KMS-11 (cell line): ENCODE results near the gene CD248.

Source experiments
- H2AFZ ChIP-seq: fragments of 200-600 bp; sonication (generic); 2 replicates; pipeline ENCODE4 v1.6.1; 2016; ENCODE audit warnings: antibody characterized with exemption, mixed run types, low read depth
- H3K27ac ChIP-seq: fragments of 200-600 bp; sonication (generic); 2 replicates; pipeline ENCODE4 v1.6.1; 2016; ENCODE audit warnings: mild to moderate bottlenecking, mixed run types
- H3K27me3 ChIP-seq: fragments of 200-600 bp; sonication (generic); 2 replicates; pipeline ENCODE4 v1.6.1; 2017; ENCODE audit warnings: mild to moderate bottlenecking, low read depth, mixed run types, moderate library complexity; ENCODE audit not compliant: insufficient read depth
- H3K36me3 ChIP-seq: fragments of 200-600 bp; sonication (generic); 2 replicates; pipeline ENCODE4 v1.6.1; 2017; ENCODE audit warnings: mild to moderate bottlenecking, mixed run types; ENCODE audit not compliant: insufficient read depth
- H3K4me1 ChIP-seq: fragments of 200-600 bp; sonication (generic); 2 replicates; pipeline ENCODE4 v1.6.1; 2016; ENCODE audit warnings: mild to moderate bottlenecking, low read depth, mixed run types; ENCODE audit not compliant: poor library complexity, severe bottlenecking
- H3K4me2 ChIP-seq: fragments of 200-600 bp; sonication (generic); 2 replicates; pipeline ENCODE4 v1.7.0; 2016; ENCODE audit warnings: mild to moderate bottlenecking, mixed run types
- H3K4me3 ChIP-seq: fragments of 200-600 bp; sonication (generic); IDR thresholded peaks from 2 replicates; pipeline ENCODE4 v1.6.1; 2017; ENCODE audit warnings: low read depth, low read length, mixed read lengths; ENCODE audit not compliant: insufficient read depth
- H3K79me2 ChIP-seq: fragments of 200-600 bp; sonication (generic); 2 replicates; pipeline ENCODE4 v1.6.1; 2016; ENCODE audit warnings: low read depth, mixed run types; ENCODE audit not compliant: insufficient read depth
- H3K9ac ChIP-seq: fragments of 200-600 bp; sonication (generic); 2 replicates; pipeline ENCODE4 v1.6.1; 2016; ENCODE audit warnings: mild to moderate bottlenecking, mixed run types
- H4K20me1 ChIP-seq: fragments of 200-600 bp; sonication (generic); 2 replicates; pipeline ENCODE4 v1.6.1; 2016; ENCODE audit warnings: mild to moderate bottlenecking, mixed run types; ENCODE audit not compliant: insufficient read depth
- CTCF ChIP-seq: fragments of 200-600 bp; sonication (generic); conservative IDR thresholded peaks from 2 replicates; pipeline ENCODE4 v1.6.1; 2017; ENCODE audit warnings: low read depth, mild to moderate bottlenecking, antibody characterized with exemption, low read length, moderate library complexity, mixed read lengths

Gene CD248

GRCh38 chr11:66341502-66342126 is 24.8 kb upstream of the CD248 start:
- H2AFZ ChIP-seq: no peak overlapping the region
- TF ChIP-seq CTCF: no peak
- no peaks in the 10 kb centered on the region for H3K27me3 ChIP-seq
- no peak overlapping the region for H3K4me3 ChIP-seq
- peaks cover 18% of the 10 kb centered on the region; the same call in 1 of the 2 replicates for H3K79me2 ChIP-seq
- H4K20me1 ChIP-seq: no peaks in the 10 kb centered on the region
- peaks cover 18% of the 10 kb centered on the region for H3K4me1 ChIP-seq
- no peaks in the 10 kb centered on the region; the same call in 1 of the 2 replicates for H3K36me3 ChIP-seq
- H3K9ac ChIP-seq: no peak overlapping the region
- no peak overlapping the region for H3K27ac ChIP-seq
- H3K4me2 ChIP-seq: no peak overlapping the region

GRCh38 chr11:66340596-66341501 is 24.0 kb upstream of the CD248 start:
- H3K36me3 ChIP-seq: no peaks in the 10 kb centered on the region; the same call in 1 of the 2 replicates
- no peak overlapping the region for H2AFZ ChIP-seq
- no peaks in the 10 kb centered on the region for H3K27me3 ChIP-seq
- H3K4me3 ChIP-seq: no peak overlapping the region
- H4K20me1 ChIP-seq: no peaks in the 10 kb centered on the region
- no peak overlapping the region for H3K27ac ChIP-seq
- peaks cover 23% of the 10 kb centered on the region for H3K4me1 ChIP-seq
- peaks cover 18% of the 10 kb centered on the region; the same call in 1 of the 2 replicates for H3K79me2 ChIP-seq
- TF ChIP-seq CTCF: no peak
- H3K4me2 ChIP-seq: no peak overlapping the region
- no peak overlapping the region for H3K9ac ChIP-seq

- Histone ChIP-seq H2AFZ (no peak overlapping the region), H3K27ac (no peak overlapping the region), H3K79me2 (peaks cover 18% of the 10 kb centered on the region; the same call in 1 of the 2 replicates), H3K36me3 (no peaks in the 10 kb centered on the region; the same call in 1 of the 2 replicates), H3K9ac (no peak overlapping the region), H3K4me1 (peaks cover 15% of the 10 kb centered on the region), H3K4me2 (no peak overlapping the region), H4K20me1 (no peaks in the 10 kb centered on the region), H3K27me3 (no peaks in the 10 kb centered on the region), H3K4me3 (no peak overlapping the region)
- no peak for TF ChIP-seq CTCF
These were observed 23.0 kb upstream of the CD248 start for GRCh38 chr11:66339686-66340483.

- Histone ChIP-seq H3K4me1 (peaks cover 15% of the 10 kb centered on the region), H3K36me3 (no peaks in the 10 kb centered on the region; the same call in 1 of the 2 replicates), H3K9ac (no peak overlapping the region)
These were observed 22.4 kb upstream of the CD248 start for GRCh38 chr11:66339162-66339675.

More at GRCh38 chr11:66339162-66339675, 22.4 kb upstream of the CD248 start:
- Histone ChIP-seq H3K4me2 (no peak overlapping the region), H2AFZ (no peak overlapping the region), H3K79me2 (peaks cover 13% of the 10 kb centered on the region; the same call in 1 of the 2 replicates), H3K27ac (no peak overlapping the region), H3K27me3 (no peaks in the 10 kb centered on the region), H4K20me1 (no peaks in the 10 kb centered on the region), H3K4me3 (no peak overlapping the region)
- TF ChIP-seq CTCF: no peak
